Stimulated activated CD4-positive, alpha-beta T cell treated with anti-CD3 and anti-CD28 coated beads, Interleukin-1b, Interleukin-23, amount 100 ng/mL, for 4 hours (primary cell): ENCODE results near the gene CCL4.
"Not testable (repeated sequence)": the region's sequence is repeated elsewhere in the genome, so short reads cannot be mapped to it uniquely, and the experiment has no call there.

Experiments
- DNase-seq, 2 donors: peaks; one replicate each; pipeline ENCODE4 v3.0.0-alpha.2; 2020; ENCODE audit warnings: low read depth in 2 of 2

The CCL4 gene

GRCh38 chr17:36087897-36088572, 15.6 kb upstream of the CCL4 start:
- DNase-seq, result not testable (repeated sequence)

GRCh38 chr17:36088670-36089338, 14.8 kb upstream of the CCL4 start:
- DNase-seq, result no peak

- no peak for DNase-seq
Measured at GRCh38 chr17:36089339-36089865, 14.2 kb upstream of the CCL4 start.

GRCh38 chr17:36089888-36090836, 13.5 kb upstream of the CCL4 start, which contains the start of gene CCL3:
CCL3 (minus strand) TSS chr17:36090143; CDS start chr17:36090058, 85 bp downstream.
- no peak for DNase-seq

- no peak for DNase-seq
Measured at GRCh38 chr17:36092230-36092629, 11.4 kb upstream of the CCL4 start.

- DNase-seq, result not testable (repeated sequence)
Measured at GRCh38 chr17:36092715-36093114, 10.9 kb upstream of the CCL4 start.

GRCh38 chr17:36094232-36094631, 9.4 kb upstream of the CCL4 start:
- DNase-seq, result no peak

GRCh38 chr17:36094746-36095145, 8.9 kb upstream of the CCL4 start:
- no peak for DNase-seq

- no peak for DNase-seq
Measured at GRCh38 chr17:36095992-36096391, 7.6 kb upstream of the CCL4 start.

- DNase-seq, result not testable (repeated sequence)
Measured at GRCh38 chr17:36099004-36099403, 4.6 kb upstream of the CCL4 start.

- not testable (repeated sequence) for DNase-seq
Measured at GRCh38 chr17:36104246-36104645, 619 bp downstream of the CCL4 start.

- no peak for DNase-seq
Measured at GRCh38 chr17:36104701-36105181, 1.1 kb downstream of the CCL4 start.

GRCh38 chr17:36105781-36106492, 2.3 kb downstream of the CCL4 start:
- DNase-seq, result no peak

- no peak for DNase-seq
Measured at GRCh38 chr17:36106493-36106835, 2.8 kb downstream of the CCL4 start.

- no peak for DNase-seq
Measured at GRCh38 chr17:36107660-36108059, 4.0 kb downstream of the CCL4 start.

- DNase-seq, result not testable (repeated sequence)
Measured at GRCh38 chr17:36108265-36108664, 4.6 kb downstream of the CCL4 start.

GRCh38 chr17:36111068-36111490, 7.5 kb downstream of the CCL4 start:
- DNase-seq, result no peak

- DNase-seq, result no peak
Measured at GRCh38 chr17:36112572-36112971, 8.9 kb downstream of the CCL4 start.

GRCh38 chr17:36113131-36113530, 9.5 kb downstream of the CCL4 start:
- DNase-seq, result not testable (repeated sequence)

GRCh38 chr17:36114971-36115648, 11.5 kb downstream of the CCL4 start:
- DNase-seq, result not testable (repeated sequence)

GRCh38 chr17:36115649-36115977, 12.0 kb downstream of the CCL4 start:
- DNase-seq, result not testable (repeated sequence)
